DND-41 (cell line): ENCODE results near the gene TSPAN5.
A peak's percentile ranks its signal among the peaks of the same experiment; 100 is the strongest.

Experiments used
- ATAC-seq: fragments of 200-7000 bp; cut with Tn5 transposase; 3 replicates; pipeline ENCODE4 v1.9.1; 2021; ENCODE audit warnings: low read depth; ENCODE audit not compliant: insufficient read depth
- DNase-seq: peaks from one replicate; pipeline ENCODE4 v3.0.0-alpha.2; 2020
- H2AFZ ChIP-seq: 2 replicates; pipeline ENCODE4 v1.6.0; 2012; ENCODE audit warnings: low read depth, low read length
- H3K27ac ChIP-seq: 2 replicates; pipeline ENCODE4 v1.5.1; 2012; ENCODE audit warnings: low read length, inconsistent platforms
- H3K27me3 ChIP-seq: fragments of 200-600 bp; sonication (generic); 2 replicates; pipeline ENCODE4 v1.6.0; 2012; ENCODE audit warnings: low read length, mild to moderate bottlenecking, inconsistent platforms; ENCODE audit not compliant: insufficient read depth, poor library complexity
- H3K36me3 ChIP-seq: 2 replicates; pipeline ENCODE4 v1.5.1; 2012; ENCODE audit warnings: low read length, inconsistent platforms; ENCODE audit not compliant: insufficient read depth
- H3K4me1 ChIP-seq: 2 replicates; pipeline ENCODE4 v1.5.1; 2012; ENCODE audit warnings: mild to moderate bottlenecking, low read length; ENCODE audit not compliant: insufficient read depth
- H3K4me2 ChIP-seq: 2 replicates; pipeline ENCODE4 v1.6.0; 2012; ENCODE audit warnings: mild to moderate bottlenecking, moderate library complexity, low read length, inconsistent platforms; ENCODE audit not compliant: insufficient read depth
- H3K4me3 ChIP-seq, 2 experiments: fragments of 200-600 bp in 1 of 2; shearing (Covaris generic) in 1 of 2; 2 replicates each; pipeline ENCODE4 v1.5.1; 2012 to 2016; ENCODE audit warnings: inconsistent platforms in 2 of 2, low read length in 2 of 2, mild to moderate bottlenecking in 2 of 2, low read depth in 1 of 2, moderate library complexity in 1 of 2
- H3K79me2 ChIP-seq: 2 replicates; pipeline ENCODE4 v1.6.0; 2012; ENCODE audit warnings: low read length, inconsistent platforms; ENCODE audit not compliant: insufficient read depth
- H3K9ac ChIP-seq: 2 replicates; pipeline ENCODE4 v1.6.0; 2012; ENCODE audit warnings: low read depth, mild to moderate bottlenecking, inconsistent platforms, low read length, moderate library complexity
- H3K9me3 ChIP-seq: 2 replicates; pipeline ENCODE4 v1.5.1; 2012; ENCODE audit warnings: low read length, moderate library complexity, mild to moderate bottlenecking, inconsistent platforms; ENCODE audit not compliant: insufficient read depth, severe bottlenecking
- H4K20me1 ChIP-seq: 2 replicates; pipeline ENCODE4 v1.6.0; 2012; ENCODE audit warnings: low read length; ENCODE audit not compliant: insufficient read depth
- EZH2 ChIP-seq: IDR thresholded peaks from 3 replicates; pipeline ENCODE4 v1.6.1; 2012; ENCODE audit warnings: borderline replicate concordance, low read depth, mild to moderate bottlenecking, moderate library complexity, low read length, inconsistent platforms; ENCODE audit not compliant: severe bottlenecking
- TF ChIP-seq, protein P1 (sequence below): IDR thresholded peaks from 2 replicates; pipeline ENCODE4 v1.5.1; 2012; ENCODE audit warnings: borderline replicate concordance, low read length, moderate library complexity, mild to moderate bottlenecking; ENCODE audit not compliant: poor library complexity, severe bottlenecking; ENCODE audit errors: extremely low read depth

Gene TSPAN5

DNA sequence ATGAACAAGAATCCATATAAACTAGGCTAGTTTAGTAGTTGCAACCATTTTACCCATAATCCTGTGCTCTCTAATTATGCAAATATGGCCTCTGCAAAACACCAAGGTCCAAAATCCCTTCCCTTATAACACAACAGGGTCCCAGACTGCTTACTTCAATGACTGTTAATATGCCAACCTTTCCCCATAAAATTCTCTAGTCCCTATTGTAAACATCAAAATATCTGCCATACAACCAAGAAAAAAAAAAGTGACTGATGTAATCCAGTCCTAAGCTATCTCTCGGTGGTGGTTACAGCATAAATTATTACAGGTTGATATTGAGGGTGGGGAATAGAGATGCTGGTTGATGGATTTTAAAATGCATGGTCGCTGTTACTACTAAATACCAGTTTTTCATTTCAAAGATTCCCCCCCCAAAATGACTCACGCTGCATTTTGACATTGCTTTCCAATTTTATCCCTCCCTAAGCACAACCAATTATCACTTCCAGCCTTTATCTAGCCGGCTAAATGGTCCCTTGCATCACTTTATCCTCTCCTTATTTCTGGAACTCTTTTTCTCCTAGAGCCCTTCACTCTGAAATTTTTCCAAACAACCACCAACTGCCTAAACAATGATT lies 44.8 kb downstream of the TSPAN5 start:
- H2AFZ ChIP-seq = no peak overlapping the region

DNA sequence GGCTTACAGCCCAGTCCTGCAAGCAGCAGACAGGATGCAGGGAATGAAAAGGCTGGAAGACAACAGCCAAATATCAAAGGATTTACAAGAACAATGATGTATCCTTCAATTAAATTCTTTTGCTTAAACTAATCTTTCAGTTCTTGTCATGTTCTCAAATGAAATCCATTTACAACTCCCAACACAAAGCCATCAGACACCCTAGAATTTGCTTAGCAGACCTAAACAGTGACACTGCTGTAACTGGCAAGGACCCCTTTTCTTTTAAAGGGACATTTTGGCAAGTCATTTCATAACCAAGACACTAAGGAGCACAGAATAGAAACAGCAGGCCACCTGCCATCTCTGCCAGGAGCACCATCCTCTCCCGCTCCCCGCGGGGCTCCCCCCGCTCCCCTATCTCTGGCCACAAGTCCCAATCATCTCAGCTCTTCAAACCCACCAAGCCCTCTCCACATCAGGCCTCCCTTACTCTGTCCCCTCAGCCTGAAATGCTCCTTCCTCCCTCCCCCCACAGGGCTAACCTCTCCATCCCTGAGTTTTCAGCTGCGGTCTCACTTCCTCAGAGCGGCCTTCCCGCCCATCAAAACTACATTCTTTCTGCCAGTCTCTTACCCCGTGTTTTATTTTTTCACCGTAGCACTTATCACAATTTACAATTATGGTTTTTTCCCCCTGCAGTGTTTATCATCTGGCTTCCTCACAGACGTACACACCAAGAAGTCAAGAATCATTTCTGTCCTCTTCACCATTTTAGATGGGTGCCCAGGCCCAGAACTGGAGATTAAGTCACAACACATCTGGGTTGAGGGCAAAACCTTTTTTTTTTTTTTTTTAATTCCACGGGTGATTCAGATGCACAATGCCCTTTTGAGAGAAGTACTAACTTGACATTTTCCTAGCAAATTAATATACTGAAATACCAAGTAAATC lies 45.8 kb downstream of the TSPAN5 start:
- peaks cover 14% of the 10 kb centered on the region for H3K4me1 ChIP-seq
- no peaks in the 10 kb centered on the region for H3K9me3 ChIP-seq
- no peaks in the 10 kb centered on the region for H4K20me1 ChIP-seq
- DNase-seq = peak; percentile 23
- peak; percentile 36 for ATAC-seq
- H3K27ac ChIP-seq = no peak overlapping the region
- no peak overlapping the region for H3K4me3 ChIP-seq
- H3K79me2 ChIP-seq = no peaks in the 10 kb centered on the region
- H3K4me2 ChIP-seq = no peak overlapping the region
- H2AFZ ChIP-seq = no peak overlapping the region
- no peak overlapping the region for H3K9ac ChIP-seq
- no peaks in the 10 kb centered on the region for H3K27me3 ChIP-seq
- H3K36me3 ChIP-seq = no peaks in the 10 kb centered on the region
- TF ChIP-seq, protein P1, sequence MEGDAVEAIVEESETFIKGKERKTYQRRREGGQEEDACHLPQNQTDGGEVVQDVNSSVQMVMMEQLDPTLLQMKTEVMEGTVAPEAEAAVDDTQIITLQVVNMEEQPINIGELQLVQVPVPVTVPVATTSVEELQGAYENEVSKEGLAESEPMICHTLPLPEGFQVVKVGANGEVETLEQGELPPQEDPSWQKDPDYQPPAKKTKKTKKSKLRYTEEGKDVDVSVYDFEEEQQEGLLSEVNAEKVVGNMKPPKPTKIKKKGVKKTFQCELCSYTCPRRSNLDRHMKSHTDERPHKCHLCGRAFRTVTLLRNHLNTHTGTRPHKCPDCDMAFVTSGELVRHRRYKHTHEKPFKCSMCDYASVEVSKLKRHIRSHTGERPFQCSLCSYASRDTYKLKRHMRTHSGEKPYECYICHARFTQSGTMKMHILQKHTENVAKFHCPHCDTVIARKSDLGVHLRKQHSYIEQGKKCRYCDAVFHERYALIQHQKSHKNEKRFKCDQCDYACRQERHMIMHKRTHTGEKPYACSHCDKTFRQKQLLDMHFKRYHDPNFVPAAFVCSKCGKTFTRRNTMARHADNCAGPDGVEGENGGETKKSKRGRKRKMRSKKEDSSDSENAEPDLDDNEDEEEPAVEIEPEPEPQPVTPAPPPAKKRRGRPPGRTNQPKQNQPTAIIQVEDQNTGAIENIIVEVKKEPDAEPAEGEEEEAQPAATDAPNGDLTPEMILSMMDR = no peak
- no peak for TF ChIP-seq EZH2

More for the DNA sequence above, 44.8 kb downstream of the TSPAN5 start:
- Histone ChIP-seq H3K27ac (no peak overlapping the region), H3K36me3 (no peaks in the 10 kb centered on the region), H3K79me2 (no peaks in the 10 kb centered on the region), H4K20me1 (no peaks in the 10 kb centered on the region), H3K4me2 (no peak overlapping the region), H3K9me3 (no peaks in the 10 kb centered on the region), H3K4me1 (peaks cover 8% of the 10 kb centered on the region), H3K4me3 (no peak overlapping the region), H3K27me3 (no peaks in the 10 kb centered on the region), H3K9ac (no peak overlapping the region)
- ATAC-seq (no peak), DNase-seq (no peak)
- TF ChIP-seq, protein P1 = no peak
- TF ChIP-seq EZH2 = no peak

DNA sequence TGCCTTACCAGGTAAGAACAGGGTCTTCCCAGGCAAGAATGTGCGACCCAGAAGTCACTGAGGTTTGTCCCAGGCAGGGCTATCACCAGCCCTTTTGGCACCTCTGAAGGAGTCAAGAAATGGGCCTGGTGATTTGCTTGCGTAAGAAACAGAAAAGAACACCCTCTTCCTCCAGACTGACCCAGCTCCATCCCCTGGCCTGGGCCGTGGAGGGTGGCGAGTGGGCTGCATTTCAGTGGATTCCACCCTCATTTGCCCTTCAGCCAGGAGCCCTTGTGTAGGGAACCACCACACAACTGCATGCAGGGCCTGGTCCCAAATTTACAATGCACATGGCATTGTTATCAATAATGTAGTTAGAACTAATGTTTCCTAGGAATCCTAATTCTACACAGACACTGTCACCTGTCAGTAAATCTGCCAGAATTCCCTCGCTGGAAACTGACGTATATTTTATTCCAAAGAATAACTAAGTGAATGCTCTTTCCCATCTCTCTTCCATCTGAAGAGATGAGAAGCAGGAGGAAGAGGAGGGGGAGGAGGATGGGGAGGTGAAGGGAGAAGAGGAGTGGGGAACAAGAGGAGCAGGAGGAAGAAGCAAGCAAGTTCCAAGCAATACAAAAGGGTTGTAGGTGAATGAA lies 46.6 kb downstream of the TSPAN5 start:
- no peaks in the 10 kb centered on the region for H3K36me3 ChIP-seq
- H3K27ac ChIP-seq = no peak overlapping the region
- no peaks in the 10 kb centered on the region for H3K9me3 ChIP-seq
- H3K27me3 ChIP-seq = no peaks in the 10 kb centered on the region
- no peak for TF ChIP-seq EZH2
- TF ChIP-seq, protein P1 = no peak
- DNase-seq (no peak), ATAC-seq (no peak)
- peaks cover 14% of the 10 kb centered on the region for H3K4me1 ChIP-seq
- H3K79me2 ChIP-seq = no peaks in the 10 kb centered on the region
- no peak overlapping the region for H3K9ac ChIP-seq
- no peaks in the 10 kb centered on the region for H4K20me1 ChIP-seq
- no peak overlapping the region for H2AFZ ChIP-seq
- no peak overlapping the region for H3K4me3 ChIP-seq
- no peak overlapping the region for H3K4me2 ChIP-seq
